ENCODE data around the gene ENC1. TPM values are rescaled to one million over a fixed set of nuclear protein-coding genes. Genes with fewer than 3 reads are reported as not detected.

ENC1 gene
- polyA plus RNA-seq, 3 donors = 6.9 to 9.9 (median 9.6) TPM

DNA sequence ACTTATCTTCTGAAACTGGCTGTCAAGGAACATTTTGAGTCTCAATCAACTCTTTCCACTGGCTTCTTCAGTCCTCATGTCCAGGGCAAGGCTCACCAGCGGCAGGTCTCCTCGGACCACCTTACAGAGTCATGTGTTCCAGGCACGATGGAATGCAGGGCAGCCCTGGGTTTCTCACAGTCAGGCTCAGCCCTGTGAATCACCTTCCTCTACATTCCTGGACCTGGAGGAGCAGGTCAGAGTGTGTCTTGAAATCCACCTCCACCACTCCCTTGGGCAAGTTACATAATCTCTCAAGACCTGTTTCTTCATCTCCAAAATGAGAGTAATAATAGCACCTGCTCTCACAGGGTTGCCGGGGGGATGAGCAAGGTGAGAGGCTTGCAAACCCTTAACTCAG, 16.0 kb downstream of the ENC1 start:
- H3K27ac Mint-ChIP-seq = no peak overlapping the region
- intact Hi-C loops (cut with micrococcal nuclease) = no loop called here
- H3K27ac ChIP-seq (ENCODE audit: low read depth in 1 of 2, low read length in 2 of 2) = no peak overlapping the region
- H4K20me1 ChIP-seq (ENCODE audit: insufficient read depth, low read length) = no peaks in the 10 kb centered on the region
- no peak overlapping the region for H2AFZ ChIP-seq (ENCODE audit: insufficient read depth, low read depth, low read length, poor library complexity, severe bottlenecking)
- peaks cover 8 to 32% of the 10 kb centered on the region in 2 donors for H3K36me3 ChIP-seq (replicated peaks in 1 of 2; ENCODE audit: control insufficient read depth in 1 of 2, insufficient read depth in 2 of 2, low read length in 2 of 2)
- 100% methylated on average over 3 of the region's 4 CpGs for WGBS (ENCODE audit: insufficient coverage)
- peaks cover 23 to 25% of the 10 kb centered on the region in 2 donors for H3K36me3 Mint-ChIP-seq
- H3K4me3 Mint-ChIP-seq = no peak overlapping the region
- peaks cover 0 to 2% (median 0%) of the 10 kb centered on the region in 3 donors for H3K27me3 Mint-ChIP-seq (ENCODE audit: low read depth in 3 of 3)
- no peaks in the 10 kb centered on the region for H3K4me1 ChIP-seq (ENCODE audit: control insufficient read depth in 1 of 2, insufficient read depth in 2 of 2, low read length in 2 of 2)
- no peak overlapping the region for H3K4me3 ChIP-seq (replicated peaks in 1 of 3; ENCODE audit: low read depth in 2 of 3, low read length in 3 of 3)
- H3K9me3 ChIP-seq (replicated peaks in 1 of 2; ENCODE audit: control insufficient read depth in 1 of 2, insufficient read depth in 1 of 2, low read length in 2 of 2) = no peaks in the 10 kb centered on the region
- DNase-seq = no peak
- H3K4me1 Mint-ChIP-seq = peaks cover 5% of the 10 kb centered on the region
- no peak overlapping the region for H3K4me2 ChIP-seq (replicated peaks; ENCODE audit: extremely low read depth, low read length, poor library complexity, severe bottlenecking)
- TF ChIP-seq, protein P1, sequence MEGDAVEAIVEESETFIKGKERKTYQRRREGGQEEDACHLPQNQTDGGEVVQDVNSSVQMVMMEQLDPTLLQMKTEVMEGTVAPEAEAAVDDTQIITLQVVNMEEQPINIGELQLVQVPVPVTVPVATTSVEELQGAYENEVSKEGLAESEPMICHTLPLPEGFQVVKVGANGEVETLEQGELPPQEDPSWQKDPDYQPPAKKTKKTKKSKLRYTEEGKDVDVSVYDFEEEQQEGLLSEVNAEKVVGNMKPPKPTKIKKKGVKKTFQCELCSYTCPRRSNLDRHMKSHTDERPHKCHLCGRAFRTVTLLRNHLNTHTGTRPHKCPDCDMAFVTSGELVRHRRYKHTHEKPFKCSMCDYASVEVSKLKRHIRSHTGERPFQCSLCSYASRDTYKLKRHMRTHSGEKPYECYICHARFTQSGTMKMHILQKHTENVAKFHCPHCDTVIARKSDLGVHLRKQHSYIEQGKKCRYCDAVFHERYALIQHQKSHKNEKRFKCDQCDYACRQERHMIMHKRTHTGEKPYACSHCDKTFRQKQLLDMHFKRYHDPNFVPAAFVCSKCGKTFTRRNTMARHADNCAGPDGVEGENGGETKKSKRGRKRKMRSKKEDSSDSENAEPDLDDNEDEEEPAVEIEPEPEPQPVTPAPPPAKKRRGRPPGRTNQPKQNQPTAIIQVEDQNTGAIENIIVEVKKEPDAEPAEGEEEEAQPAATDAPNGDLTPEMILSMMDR (IDR thresholded peaks at IDR 0.05) = no peak
- H3K79me2 ChIP-seq (ENCODE audit: insufficient read depth, low read length) = peaks cover 5% of the 10 kb centered on the region
- no peaks in the 10 kb centered on the region for H3K27me3 ChIP-seq (ENCODE audit: control insufficient read depth in 2 of 2, insufficient read depth in 2 of 2, low read length in 2 of 2)
- H3K9me3 Mint-ChIP-seq = peaks cover 0 to 3% (median 0%) of the 10 kb centered on the region in 7 donors
- no peak overlapping the region for H3K9ac ChIP-seq (ENCODE audit: insufficient read depth, low read length, poor library complexity, severe bottlenecking)

DNA sequence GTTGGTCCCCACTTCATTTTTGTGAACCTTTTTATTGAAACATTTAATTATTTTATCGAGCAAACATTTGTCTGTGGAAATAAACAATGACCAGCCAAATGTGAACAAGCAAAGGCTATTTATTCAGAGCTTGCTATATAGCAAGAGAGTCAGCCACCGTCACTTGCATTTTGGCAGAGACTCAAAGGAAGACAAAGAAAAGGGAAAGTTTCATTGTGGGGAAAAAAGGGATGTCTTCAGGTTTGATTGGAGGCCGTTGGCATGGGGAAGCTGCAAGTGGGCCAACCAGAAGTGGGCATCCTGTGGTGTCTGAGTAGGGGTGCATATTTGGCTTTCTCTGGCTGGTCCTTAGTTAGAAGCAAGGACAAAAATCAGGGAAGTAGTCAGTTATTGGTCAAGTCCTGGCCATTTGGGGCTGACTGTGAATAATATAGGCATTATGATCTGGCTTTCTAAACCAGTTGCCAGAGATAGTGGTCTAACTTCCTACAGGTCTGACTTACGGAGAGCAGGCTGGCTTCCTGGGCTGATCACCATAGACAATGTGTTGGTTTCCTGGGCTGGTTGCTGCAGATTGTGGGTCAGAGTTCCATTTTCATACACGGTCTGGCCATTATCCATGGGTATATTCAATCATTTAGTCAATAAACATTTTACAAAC, 16.6 kb downstream of the ENC1 start:
- Histone ChIP-seq H2AFZ (ENCODE audit: insufficient read depth, low read depth, low read length, poor library complexity, severe bottlenecking) (no peak overlapping the region), H3K9ac (ENCODE audit: insufficient read depth, low read length, poor library complexity, severe bottlenecking) (no peak overlapping the region), H3K36me3 (replicated peaks in 1 of 2; ENCODE audit: control insufficient read depth in 1 of 2, insufficient read depth in 2 of 2, low read length in 2 of 2) (peaks cover 4 to 26% of the 10 kb centered on the region in 2 donors), H3K4me3 (replicated peaks in 1 of 3; ENCODE audit: low read depth in 2 of 3, low read length in 3 of 3) (no peak overlapping the region), H3K4me1 (ENCODE audit: control insufficient read depth in 1 of 2, insufficient read depth in 2 of 2, low read length in 2 of 2) (no peaks in the 10 kb centered on the region), H3K79me2 (ENCODE audit: insufficient read depth, low read length) (no peaks in the 10 kb centered on the region), H3K4me2 (replicated peaks; ENCODE audit: extremely low read depth, low read length, poor library complexity, severe bottlenecking) (no peak overlapping the region), H4K20me1 (ENCODE audit: insufficient read depth, low read length) (no peaks in the 10 kb centered on the region), H3K9me3 (replicated peaks in 1 of 2; ENCODE audit: control insufficient read depth in 1 of 2, insufficient read depth in 1 of 2, low read length in 2 of 2) (no peaks in the 10 kb centered on the region), H3K27ac (ENCODE audit: low read depth in 1 of 2, low read length in 2 of 2) (no peak overlapping the region), H3K27me3 (ENCODE audit: control insufficient read depth in 2 of 2, insufficient read depth in 2 of 2, low read length in 2 of 2) (no peaks in the 10 kb centered on the region)
- TF ChIP-seq, protein P1 (IDR thresholded peaks at IDR 0.05) = no peak
- intact Hi-C loops (cut with micrococcal nuclease) = no loop called here
- H3K4me1 Mint-ChIP-seq = peaks cover 5% of the 10 kb centered on the region
- H3K4me3 Mint-ChIP-seq = no peak overlapping the region
- H3K27me3 Mint-ChIP-seq (ENCODE audit: low read depth in 3 of 3) = peaks cover 0 to 3% (median 0%) of the 10 kb centered on the region in 3 donors
- DNase-seq = no peak
- H3K36me3 Mint-ChIP-seq = peaks cover 17 to 19% of the 10 kb centered on the region in 2 donors
- peaks cover 0 to 3% (median 0%) of the 10 kb centered on the region in 7 donors for H3K9me3 Mint-ChIP-seq
- no peak overlapping the region for H3K27ac Mint-ChIP-seq
- 76% methylated on average over 4 of the region's 5 CpGs for WGBS (ENCODE audit: insufficient coverage)
